Panc1 (cell line): ENCODE results near the gene FZR1. TPM values are rescaled to one million over a fixed set of nuclear protein-coding genes. Genes with fewer than 3 reads are reported as not detected.

Source experiments
- ATAC-seq: fragments of 200-7000 bp; cut with Tn5 transposase; 2 replicates; pipeline ENCODE4 v1.9.1; 2020; ENCODE audit warnings: mild to moderate bottlenecking, moderate library complexity
- BruUV-seq: library from RNA; stranded (reverse); fragments of 400-500 nt; replicated peaks from 2 replicates; lab custom pipeline; 2021; lab: Mats Ljungman, UMichigan
- CTCF ChIA-PET: fragments of 300-600 bp; sonication (Branson Sonifier 250); formaldehyde crosslinking; loops from one replicate; lab custom pipeline; 2022; ENCODE audit warnings: antibody characterized with exemption; lab: Charles Lee
- POLR2A ChIA-PET: fragments of 300-600 bp; sonication (Branson Sonifier 250); formaldehyde crosslinking; loops from one replicate; lab custom pipeline; 2022; ENCODE audit warnings: antibody characterized with exemption; lab: Charles Lee
- DNase-seq: peaks from one replicate; pipeline ENCODE4 v3.0.0-alpha.2; 2010; ENCODE audit warnings: low read depth, low spot score
- H3K27ac ChIP-seq: 2 replicates; pipeline ENCODE4 v1.5.1; 2011; ENCODE audit warnings: mild to moderate bottlenecking, low read length, inconsistent platforms
- H3K27me3 ChIP-seq: fragments of 200-500 bp; sonication (Bioruptor generic); 2 replicates; pipeline ENCODE4 v1.6.0; 2014; ENCODE audit warnings: low read length, inconsistent platforms; ENCODE audit not compliant: control insufficient read depth, insufficient read depth
- H3K36me3 ChIP-seq: fragments of 200-500 bp; sonication (Bioruptor generic); 2 replicates; pipeline ENCODE4 v1.5.1; 2014; ENCODE audit warnings: inconsistent platforms, mild to moderate bottlenecking, low read length, moderate library complexity; ENCODE audit not compliant: control insufficient read depth, insufficient read depth
- H3K4me1 ChIP-seq: 2 replicates; pipeline ENCODE4 v1.5.1; 2011; ENCODE audit warnings: inconsistent platforms, mild to moderate bottlenecking, low read length, moderate library complexity; ENCODE audit not compliant: control insufficient read depth, insufficient read depth
- H3K4me3 ChIP-seq, 2 experiments: 2 replicates each; pipeline ENCODE4 v1.5.1; 2011 to 2012; ENCODE audit warnings: low read depth in 2 of 2, low read length in 2 of 2, mild to moderate bottlenecking in 2 of 2, inconsistent platforms in 1 of 2, moderate library complexity in 1 of 2
- H3K9me3 ChIP-seq: fragments of 200-500 bp; sonication (Bioruptor generic); 2 replicates; pipeline ENCODE4 v1.5.1; 2014; ENCODE audit warnings: low read depth, mild to moderate bottlenecking, inconsistent platforms, low read length, moderate library complexity; ENCODE audit not compliant: control insufficient read depth, insufficient read depth
- POLR2AphosphoS5 ChIP-seq: IDR thresholded peaks from 2 replicates; pipeline ENCODE4 v1.6.1; 2012; ENCODE audit warnings: mild to moderate bottlenecking, low read depth, low read length, moderate library complexity
- SIN3A ChIP-seq: IDR thresholded peaks from 2 replicates; pipeline ENCODE4 v1.6.1; 2012; ENCODE audit warnings: low read depth, mild to moderate bottlenecking, low read length, moderate library complexity, borderline replicate concordance; ENCODE audit not compliant: insufficient read depth
- TCF7L2 ChIP-seq: IDR thresholded peaks from 2 replicates; pipeline ENCODE4 v1.6.1; 2011; ENCODE audit warnings: mild to moderate bottlenecking, low read depth, low read length, inconsistent platforms
- in situ Hi-C: cut with HindIII; loops from 2 replicates; pipeline ENCODE4 v1.10.0; 2016; ENCODE audit warnings: low sequenced_read_pairs, low pct_unique_long_range_greater_than_20kb
- intact Hi-C: fragments of 100-400 bp; cut with micrococcal nuclease; formaldehyde crosslinking; loops from one replicate; pipeline ENCODE4 v1.10.0; 2022; ENCODE audit not compliant: unreplicated experiment
- total RNA-seq: library from RNA; stranded (reverse); gene quantifications from one replicate; pipeline ENCODE4 v1.2.1, GENCODE V29; 2021; ENCODE audit not compliant: unreplicated experiment
- TF ChIP-seq, protein P1 (sequence below): fragments of 450-650 bp; IDR thresholded peaks from 2 replicates; pipeline ENCODE4 v1.5.1; 2017; ENCODE audit warnings: mild to moderate bottlenecking
- TF ChIP-seq, protein P2 (sequence below), 2 experiments: IDR thresholded peaks; 2 replicates each; pipeline ENCODE4 v1.6.1; 2011 to 2012; ENCODE audit warnings: low read depth in 2 of 2, control low read depth in 1 of 2, low read length in 1 of 2, mild to moderate bottlenecking in 1 of 2, moderate library complexity in 1 of 2; ENCODE audit not compliant: insufficient read depth in 1 of 2

FZR1 gene
- total RNA-seq, 1 experiment from 2014 or later: 48.7 TPM

DNA sequence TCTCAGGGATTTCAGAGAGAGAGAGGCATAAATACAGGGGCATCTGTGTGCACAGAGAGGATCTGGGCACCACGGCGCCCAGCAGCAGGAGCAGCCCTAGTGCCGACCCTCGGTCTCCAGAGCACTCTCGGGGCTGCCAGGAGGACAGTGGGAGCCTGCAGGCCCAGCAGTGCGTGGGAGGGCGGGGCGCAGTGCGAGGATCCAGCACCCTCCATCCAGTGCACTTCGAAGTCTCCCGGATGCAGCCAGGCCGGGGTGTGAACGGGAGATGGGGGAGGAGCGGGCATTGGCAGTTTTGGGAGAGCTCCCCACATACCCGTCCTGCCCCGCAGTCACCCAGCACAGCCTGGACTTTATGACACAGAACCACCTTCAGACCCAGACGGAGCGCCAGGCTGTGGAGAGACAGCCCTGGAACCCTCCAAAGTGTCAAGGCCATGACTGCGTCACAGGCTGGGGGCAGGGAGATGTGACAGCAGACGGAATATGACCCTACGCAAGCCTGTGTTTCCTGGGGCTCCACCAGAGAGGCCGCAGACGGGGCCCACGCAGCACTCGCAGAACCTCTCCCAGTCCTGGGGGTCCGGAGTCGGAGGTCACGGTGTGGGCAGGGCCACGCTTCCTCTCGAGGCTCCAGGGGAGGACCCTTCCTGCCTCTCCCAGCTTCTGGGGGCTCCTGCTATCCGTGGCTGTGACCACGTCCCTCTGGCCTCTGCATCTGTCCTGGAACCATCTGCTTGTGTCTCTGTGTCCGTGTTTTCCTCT lies 18.1 kb downstream of the FZR1 start:
- POLR2A ChIA-PET: no interaction called here
- no peaks in the 10 kb centered on the region for H3K27me3 ChIP-seq
- no peak for TF ChIP-seq SIN3A
- TF ChIP-seq POLR2AphosphoS5: no peak
- TF ChIP-seq, protein P1, sequence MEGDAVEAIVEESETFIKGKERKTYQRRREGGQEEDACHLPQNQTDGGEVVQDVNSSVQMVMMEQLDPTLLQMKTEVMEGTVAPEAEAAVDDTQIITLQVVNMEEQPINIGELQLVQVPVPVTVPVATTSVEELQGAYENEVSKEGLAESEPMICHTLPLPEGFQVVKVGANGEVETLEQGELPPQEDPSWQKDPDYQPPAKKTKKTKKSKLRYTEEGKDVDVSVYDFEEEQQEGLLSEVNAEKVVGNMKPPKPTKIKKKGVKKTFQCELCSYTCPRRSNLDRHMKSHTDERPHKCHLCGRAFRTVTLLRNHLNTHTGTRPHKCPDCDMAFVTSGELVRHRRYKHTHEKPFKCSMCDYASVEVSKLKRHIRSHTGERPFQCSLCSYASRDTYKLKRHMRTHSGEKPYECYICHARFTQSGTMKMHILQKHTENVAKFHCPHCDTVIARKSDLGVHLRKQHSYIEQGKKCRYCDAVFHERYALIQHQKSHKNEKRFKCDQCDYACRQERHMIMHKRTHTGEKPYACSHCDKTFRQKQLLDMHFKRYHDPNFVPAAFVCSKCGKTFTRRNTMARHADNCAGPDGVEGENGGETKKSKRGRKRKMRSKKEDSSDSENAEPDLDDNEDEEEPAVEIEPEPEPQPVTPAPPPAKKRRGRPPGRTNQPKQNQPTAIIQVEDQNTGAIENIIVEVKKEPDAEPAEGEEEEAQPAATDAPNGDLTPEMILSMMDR: no peak
- TF ChIP-seq, protein P2, sequence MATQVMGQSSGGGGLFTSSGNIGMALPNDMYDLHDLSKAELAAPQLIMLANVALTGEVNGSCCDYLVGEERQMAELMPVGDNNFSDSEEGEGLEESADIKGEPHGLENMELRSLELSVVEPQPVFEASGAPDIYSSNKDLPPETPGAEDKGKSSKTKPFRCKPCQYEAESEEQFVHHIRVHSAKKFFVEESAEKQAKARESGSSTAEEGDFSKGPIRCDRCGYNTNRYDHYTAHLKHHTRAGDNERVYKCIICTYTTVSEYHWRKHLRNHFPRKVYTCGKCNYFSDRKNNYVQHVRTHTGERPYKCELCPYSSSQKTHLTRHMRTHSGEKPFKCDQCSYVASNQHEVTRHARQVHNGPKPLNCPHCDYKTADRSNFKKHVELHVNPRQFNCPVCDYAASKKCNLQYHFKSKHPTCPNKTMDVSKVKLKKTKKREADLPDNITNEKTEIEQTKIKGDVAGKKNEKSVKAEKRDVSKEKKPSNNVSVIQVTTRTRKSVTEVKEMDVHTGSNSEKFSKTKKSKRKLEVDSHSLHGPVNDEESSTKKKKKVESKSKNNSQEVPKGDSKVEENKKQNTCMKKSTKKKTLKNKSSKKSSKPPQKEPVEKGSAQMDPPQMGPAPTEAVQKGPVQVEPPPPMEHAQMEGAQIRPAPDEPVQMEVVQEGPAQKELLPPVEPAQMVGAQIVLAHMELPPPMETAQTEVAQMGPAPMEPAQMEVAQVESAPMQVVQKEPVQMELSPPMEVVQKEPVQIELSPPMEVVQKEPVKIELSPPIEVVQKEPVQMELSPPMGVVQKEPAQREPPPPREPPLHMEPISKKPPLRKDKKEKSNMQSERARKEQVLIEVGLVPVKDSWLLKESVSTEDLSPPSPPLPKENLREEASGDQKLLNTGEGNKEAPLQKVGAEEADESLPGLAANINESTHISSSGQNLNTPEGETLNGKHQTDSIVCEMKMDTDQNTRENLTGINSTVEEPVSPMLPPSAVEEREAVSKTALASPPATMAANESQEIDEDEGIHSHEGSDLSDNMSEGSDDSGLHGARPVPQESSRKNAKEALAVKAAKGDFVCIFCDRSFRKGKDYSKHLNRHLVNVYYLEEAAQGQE (IDR thresholded peaks at IDR 0.05; ENCODE audit: insufficient read depth in 1 of 2, low read depth in 2 of 2, low read length in 1 of 2): no peak
- no peak for TF ChIP-seq TCF7L2
- intact Hi-C loops (no loop called here), in situ Hi-C loops (no loop called here)
- DNase-seq (no peak), ATAC-seq (no peak)
- CTCF ChIA-PET: no interaction called here
- H3K36me3 ChIP-seq: no peaks in the 10 kb centered on the region
- H3K4me3 ChIP-seq: no peak overlapping the region
- no peak overlapping the region for H3K27ac ChIP-seq
- H3K9me3 ChIP-seq: no peaks in the 10 kb centered on the region
- BruUV-seq: no TSS peak
- H3K4me1 ChIP-seq: no peaks in the 10 kb centered on the region

DNA sequence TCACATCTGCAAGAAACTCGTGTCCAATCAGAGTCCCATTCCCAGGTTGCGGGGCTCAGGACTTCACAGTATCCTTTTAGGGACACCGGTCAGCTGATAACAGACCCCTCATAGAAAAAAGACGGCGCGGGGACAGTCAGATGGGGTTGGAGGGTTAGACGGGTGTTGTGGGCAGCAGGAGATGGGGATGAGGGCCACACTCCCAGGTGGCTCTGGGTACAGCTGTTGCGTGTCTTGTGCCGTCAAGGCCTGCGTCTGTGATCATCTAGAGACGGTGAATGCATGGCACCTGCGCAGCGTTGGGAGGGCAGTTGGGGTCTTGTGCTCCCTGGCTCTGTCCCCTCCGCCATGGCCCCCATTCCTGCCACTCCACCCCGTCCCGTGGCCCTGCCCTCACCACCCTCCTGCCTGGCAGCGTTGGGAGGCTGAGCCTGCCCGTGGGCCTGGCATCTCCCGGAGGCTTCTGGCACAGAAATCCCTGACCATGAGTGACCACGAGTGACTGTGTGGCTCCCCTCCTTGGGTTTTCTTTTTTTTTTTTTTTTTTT lies 18.9 kb downstream of the FZR1 start:
- BruUV-seq: no TSS peak
- TF ChIP-seq, protein P2 (IDR thresholded peaks at IDR 0.05; ENCODE audit: insufficient read depth in 1 of 2, low read depth in 2 of 2, low read length in 1 of 2): no peak
- no peak for TF ChIP-seq TCF7L2
- TF ChIP-seq, protein P1: no peak
- no peak for TF ChIP-seq POLR2AphosphoS5
- TF ChIP-seq SIN3A: no peak
- Histone ChIP-seq H3K27ac (no peak overlapping the region), H3K36me3 (no peaks in the 10 kb centered on the region), H3K4me3 (no peak overlapping the region), H3K9me3 (no peaks in the 10 kb centered on the region), H3K27me3 (no peaks in the 10 kb centered on the region), H3K4me1 (no peaks in the 10 kb centered on the region)
- intact Hi-C loops: no loop called here
- CTCF ChIA-PET: no interaction called here
- in situ Hi-C loops: no loop called here
- ATAC-seq: no peak
- no peak for DNase-seq
- POLR2A ChIA-PET: no interaction called here
